Measurements from ENCODE around the gene OCSTAMP. TPM values are rescaled to one million over a fixed set of nuclear protein-coding genes. Genes with fewer than 3 reads are reported as not detected.

Gene OCSTAMP
- total and polyA plus RNA-seq, 10 donors, result not detected

GRCh38 chr20:46519471-46520068, 30.9 kb downstream of the OCSTAMP start:
- H3K4me1 ChIP-seq, result no peaks in the 10 kb centered on the region
- no peak overlapping the region for H3K27ac ChIP-seq
- intact Hi-C loops (cut with DNase I; ENCODE audit: low total_unique reads), result loop anchor here (5.0 kb wide), 1 partner anchor 163 kb away; no protein-coding TSS in a partner anchor
- no peak overlapping the region for H3K4me3 ChIP-seq
- WGBS, 5 donors, result 66 to 87% (median 81%) methylated on average over 3 of the region's 3 CpGs
- TF ChIP-seq POLR2AphosphoS5 (IDR thresholded peaks at IDR 0.05), result no peak
- no peak for TF ChIP-seq POLR2A (IDR thresholded peaks at IDR 0.05)
- TF ChIP-seq CTCF (IDR thresholded peaks at IDR 0.05 in 8 of 11, conservative IDR thresholded peaks at IDR 0.05 in 3 of 11), result no peak
- H3K36me3 ChIP-seq, result no peaks in the 10 kb centered on the region
- H3K27me3 ChIP-seq (replicated peaks in 1 of 7), result peaks cover 0 to 54% (median 6%) of the 10 kb centered on the region in 7 donors
- peaks cover 0 to 4% (median 0%) of the 10 kb centered on the region in 8 donors for H3K9me3 ChIP-seq
- DNase-seq, result no peak

GRCh38 chr20:46512943-46513844, 37.3 kb downstream of the OCSTAMP start, which contains the start of gene ZNF334:
ZNF334 (minus strand) TSS chr20:46513559; CDS start chr20:46512102, 1,457 bp downstream.
- H3K9me3 ChIP-seq, result no peaks in the 10 kb centered on the region
- peak within 1 kb of the TSS in 7 of 8 donors; percentile 10 to 73 (median 45) for H3K27ac ChIP-seq
- WGBS, 5 donors, result 4 to 8% (median 6%) methylated on average over 21 to 49 of the region's 49 CpGs
- peak; percentile 77 for DNase-seq
- TF ChIP-seq CTCF (IDR thresholded peaks at IDR 0.05 in 8 of 11, conservative IDR thresholded peaks at IDR 0.05 in 3 of 11) (no peak), POLR2AphosphoS5 (IDR thresholded peaks at IDR 0.05) (peak in 2 of 3 donors; percentile 63 to 68)
- H3K4me1 ChIP-seq, result peaks cover 0 to 14% (median 6%) of the 10 kb centered on the region in 6 donors
- H3K36me3 ChIP-seq, result no peaks in the 10 kb centered on the region
- intact Hi-C loops (cut with DNase I; ENCODE audit: low total_unique reads), result no loop called here
- H3K4me3 ChIP-seq, result peak within 1 kb of the TSS; percentile 37 to 70 (median 47)
- H3K27me3 ChIP-seq (replicated peaks in 1 of 7), result peaks cover 0 to 49% (median 3%) of the 10 kb centered on the region in 7 donors

- no peaks in the 10 kb centered on the region for H3K36me3 ChIP-seq
These were observed 40.9 kb downstream of the OCSTAMP start for GRCh38 chr20:46509523-46509922.

More at GRCh38 chr20:46509523-46509922, 40.9 kb downstream of the OCSTAMP start:
- no peak for DNase-seq
- peaks cover 0 to 14% (median 6%) of the 10 kb centered on the region in 6 donors for H3K4me1 ChIP-seq
- H3K9me3 ChIP-seq, result no peaks in the 10 kb centered on the region
- peaks cover 0 to 18% (median 0%) of the 10 kb centered on the region in 7 donors for H3K27me3 ChIP-seq (replicated peaks in 1 of 7)
- intact Hi-C loops (cut with DNase I; ENCODE audit: low total_unique reads), result no loop called here
- WGBS, 5 donors, result 24 to 33% (median 31%) methylated on average over 2 of the region's 2 CpGs
- TF ChIP-seq POLR2A (IDR thresholded peaks at IDR 0.05), result no peak
- no peak for TF ChIP-seq POLR2AphosphoS5 (IDR thresholded peaks at IDR 0.05)
- no peak for TF ChIP-seq CTCF (IDR thresholded peaks at IDR 0.05 in 8 of 11, conservative IDR thresholded peaks at IDR 0.05 in 3 of 11)
- H3K27ac ChIP-seq, result no peak overlapping the region
- H3K4me3 ChIP-seq, result no peak overlapping the region
